ENCODE measurements around the gene INTS11.

The INTS11 gene

GRCh38 chr1:1337793-1338147 lies 13.3 kb upstream of the INTS11 start:
- H3K27me3 ChIP-seq (ENCODE audit: insufficient read depth, low read length): no peaks in the 10 kb centered on the region
- no peaks in the 10 kb centered on the region for H3K9me2 ChIP-seq (ENCODE audit: low read depth, low read length)
- H2AFZ ChIP-seq (ENCODE audit: low read length): no peak overlapping the region
- H3F3A ChIP-seq (ENCODE audit: insufficient read depth, low read length): no peaks in the 10 kb centered on the region
- no peak overlapping the region for H3K27ac ChIP-seq (ENCODE audit: low read depth, low read length, poor library complexity, severe bottlenecking)
- TF ChIP-seq CTCF (IDR thresholded peaks at IDR 0.05; ENCODE audit: low read length) (no peak), EZH2 (IDR thresholded peaks at IDR 0.05; ENCODE audit: borderline replicate concordance, low read length) (no peak)
- H3K9ac ChIP-seq (ENCODE audit: low read length): no peak overlapping the region
- H3K4me3 ChIP-seq (ENCODE audit: low read depth, low read length, poor library complexity, severe bottlenecking): no peak overlapping the region
- H3K9me3 ChIP-seq (ENCODE audit: low read length): no peaks in the 10 kb centered on the region
- H3K79me2 ChIP-seq (ENCODE audit: insufficient read depth, low read length): no peaks in the 10 kb centered on the region
- no peaks in the 10 kb centered on the region for H4K20me1 ChIP-seq (ENCODE audit: insufficient read depth, low read length)
- H3K4me1 ChIP-seq (ENCODE audit: insufficient read depth, low read length, severe bottlenecking): no peaks in the 10 kb centered on the region
- no peaks in the 10 kb centered on the region; the same call in 1 of the 2 replicates for H3K36me3 ChIP-seq (ENCODE audit: insufficient read depth, low read length)
- no peak overlapping the region for H3K4me2 ChIP-seq (ENCODE audit: low read length)

GRCh38 chr1:1336931-1337792 lies 12.7 kb upstream of the INTS11 start:
- Histone ChIP-seq H3K9me2 (ENCODE audit: low read depth, low read length) (no peaks in the 10 kb centered on the region), H3K27me3 (ENCODE audit: insufficient read depth, low read length) (no peaks in the 10 kb centered on the region), H3K4me3 (ENCODE audit: low read depth, low read length, poor library complexity, severe bottlenecking) (no peak overlapping the region), H3K4me1 (ENCODE audit: insufficient read depth, low read length, severe bottlenecking) (no peaks in the 10 kb centered on the region), H4K20me1 (ENCODE audit: insufficient read depth, low read length) (no peaks in the 10 kb centered on the region), H3K36me3 (ENCODE audit: insufficient read depth, low read length) (no peaks in the 10 kb centered on the region; the same call in 1 of the 2 replicates), H3K27ac (ENCODE audit: low read depth, low read length, poor library complexity, severe bottlenecking) (no peak overlapping the region), H3K9ac (ENCODE audit: low read length) (no peak overlapping the region), H3K9me3 (ENCODE audit: low read length) (no peaks in the 10 kb centered on the region), H3K4me2 (ENCODE audit: low read length) (no peak overlapping the region), H3K79me2 (ENCODE audit: insufficient read depth, low read length) (no peaks in the 10 kb centered on the region), H3F3A (ENCODE audit: insufficient read depth, low read length) (no peaks in the 10 kb centered on the region), H2AFZ (ENCODE audit: low read length) (no peak overlapping the region)
- TF ChIP-seq CTCF (IDR thresholded peaks at IDR 0.05; ENCODE audit: low read length) (no peak), EZH2 (IDR thresholded peaks at IDR 0.05; ENCODE audit: borderline replicate concordance, low read length) (no peak)

- Histone ChIP-seq H2AFZ (ENCODE audit: low read length) (no peak overlapping the region), H3K27ac (ENCODE audit: low read depth, low read length, poor library complexity, severe bottlenecking) (no peak overlapping the region), H3F3A (ENCODE audit: insufficient read depth, low read length) (no peaks in the 10 kb centered on the region), H3K9me3 (ENCODE audit: low read length) (no peaks in the 10 kb centered on the region), H3K27me3 (ENCODE audit: insufficient read depth, low read length) (no peaks in the 10 kb centered on the region), H3K9ac (ENCODE audit: low read length) (no peak overlapping the region), H3K36me3 (ENCODE audit: insufficient read depth, low read length) (no peaks in the 10 kb centered on the region; the same call in 1 of the 2 replicates), H4K20me1 (ENCODE audit: insufficient read depth, low read length) (no peaks in the 10 kb centered on the region), H3K4me2 (ENCODE audit: low read length) (no peak overlapping the region), H3K4me1 (ENCODE audit: insufficient read depth, low read length, severe bottlenecking) (no peaks in the 10 kb centered on the region), H3K79me2 (ENCODE audit: insufficient read depth, low read length) (no peaks in the 10 kb centered on the region), H3K9me2 (ENCODE audit: low read depth, low read length) (no peaks in the 10 kb centered on the region), H3K4me3 (ENCODE audit: low read depth, low read length, poor library complexity, severe bottlenecking) (no peak overlapping the region)
- no peak for TF ChIP-seq EZH2 (IDR thresholded peaks at IDR 0.05; ENCODE audit: borderline replicate concordance, low read length)
Observed at GRCh38 chr1:1336446-1336845, 12.0 kb upstream of the INTS11 start.

All from OCI-LY1 (cell line).